ENCODE data around the gene PAOX. TPM values are rescaled to one million over a fixed set of nuclear protein-coding genes. Genes with fewer than 3 reads are reported as not detected.

The PAOX gene
- total and polyA plus RNA-seq, 11 donors, result 2.1 to 7.3 (median 3.4) TPM

GRCh38 chr10:133358162-133358924 is 20.7 kb upstream of the PAOX start:
- peaks cover 0 to 4% (median 0%) of the 10 kb centered on the region in 12 donors for H3K9me3 ChIP-seq
- H3K27me3 ChIP-seq, result no peaks in the 10 kb centered on the region
- DNase-seq (peak in 2 of 5 donors; percentile 64 to 74), ATAC-seq (peak; percentile 15 to 63 (median 47))
- peak overlapping the region in 1 of 12 donors; percentile 80 for H3K4me3 ChIP-seq
- H3K27ac ChIP-seq, result peak overlapping the region in 9 of 12 donors; percentile 9 to 78 (median 42)
- peaks cover 0 to 21% (median 18%) of the 10 kb centered on the region in 9 donors for H3K36me3 ChIP-seq
- no peak for TF ChIP-seq POLR2A (IDR thresholded peaks at IDR 0.05)
- TF ChIP-seq CTCF (IDR thresholded peaks at IDR 0.05), result no peak
- peaks cover 3 to 21% (median 13%) of the 10 kb centered on the region in 12 donors for H3K4me1 ChIP-seq
- WGBS, 4 donors, result 72 to 80% (median 78%) methylated on average over 24 to 41 of the region's 41 CpGs
- intact Hi-C loops (cut with DNase I), result no loop called here

GRCh38 chr10:133358925-133359310 is 20.1 kb upstream of the PAOX start:
- Histone ChIP-seq H3K4me3 (no peak overlapping the region), H3K27ac (peak overlapping the region in 7 of 12 donors; percentile 18 to 78 (median 42)), H3K27me3 (no peaks in the 10 kb centered on the region), H3K36me3 (peaks cover 0 to 27% (median 23%) of the 10 kb centered on the region in 9 donors), H3K9me3 (peaks cover 0 to 4% (median 0%) of the 10 kb centered on the region in 12 donors), H3K4me1 (peaks cover 3 to 21% (median 13%) of the 10 kb centered on the region in 12 donors)
- 76 to 85% (median 79%) methylated on average over 11 of the region's 11 CpGs for WGBS, 4 donors
- intact Hi-C loops (cut with DNase I), result no loop called here
- ATAC-seq, result no peak
- DNase-seq, result no peak
- TF ChIP-seq CTCF (IDR thresholded peaks at IDR 0.05) (no peak), POLR2A (IDR thresholded peaks at IDR 0.05) (no peak)

DNA sequence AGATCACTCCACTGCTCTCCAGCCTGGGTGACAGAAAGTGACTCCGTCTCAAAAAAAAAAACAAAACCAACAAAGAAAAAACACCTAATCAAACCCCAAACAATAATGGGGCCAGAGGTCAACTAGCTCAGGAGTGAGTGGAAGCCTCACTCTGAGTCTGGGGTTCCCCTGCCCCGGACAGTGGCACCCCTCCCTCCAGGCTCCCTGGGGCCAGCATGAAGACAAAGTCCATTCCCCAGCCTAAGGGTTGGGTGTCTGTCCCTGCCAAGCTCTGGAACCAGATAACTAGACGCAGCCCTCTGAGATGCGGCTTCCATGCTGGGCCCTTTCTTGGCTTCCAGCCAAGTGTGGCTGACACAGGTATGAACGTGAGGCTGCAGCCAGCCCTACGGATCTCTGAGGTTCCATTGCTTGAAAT is 19.5 kb upstream of the PAOX start:
- ATAC-seq (no peak), DNase-seq (no peak)
- Histone ChIP-seq H3K9me3 (peaks cover 0 to 4% (median 0%) of the 10 kb centered on the region in 12 donors), H3K4me1 (peaks cover 3 to 21% (median 13%) of the 10 kb centered on the region in 12 donors), H3K4me3 (no peak overlapping the region), H3K36me3 (peaks cover 0 to 33% (median 29%) of the 10 kb centered on the region in 9 donors), H3K27ac (no peak overlapping the region), H3K27me3 (no peaks in the 10 kb centered on the region)
- intact Hi-C loops (cut with DNase I), result no loop called here
- TF ChIP-seq CTCF (IDR thresholded peaks at IDR 0.05) (no peak), POLR2A (IDR thresholded peaks at IDR 0.05) (no peak)
- 35 to 48% (median 42%) methylated on average over 6 of the region's 6 CpGs for WGBS, 4 donors

DNA sequence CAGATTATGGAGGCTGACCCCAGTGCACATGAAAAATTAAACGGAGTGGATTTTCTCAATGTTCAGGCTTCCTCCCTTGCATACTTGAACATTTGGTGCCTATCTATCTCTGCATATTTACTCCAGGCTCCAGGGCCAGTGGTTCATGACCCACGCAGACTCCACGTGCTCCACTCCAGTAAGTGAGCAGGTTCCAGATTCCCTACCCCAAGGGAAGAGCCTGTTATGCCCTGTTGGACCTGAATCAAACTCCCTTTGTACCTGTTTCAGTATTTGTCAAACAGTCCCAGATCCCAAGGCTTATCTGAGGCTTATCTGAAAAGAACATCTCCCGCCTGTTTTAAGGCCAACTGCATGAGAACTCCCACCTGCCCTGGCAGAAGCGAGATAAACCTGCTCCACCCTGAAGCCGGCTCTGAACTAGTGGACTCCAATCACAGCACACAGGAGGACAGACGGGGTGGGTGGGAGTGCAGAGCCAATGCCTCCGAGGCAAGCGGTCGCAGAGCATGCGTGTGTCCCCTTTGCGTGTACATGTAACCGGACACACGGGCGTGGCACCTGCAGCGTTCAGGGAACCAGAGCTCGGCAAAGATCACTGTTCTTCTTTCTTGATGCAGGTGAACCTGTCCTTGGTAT is 19.0 kb upstream of the PAOX start:
- H3K4me1 ChIP-seq, result peaks cover 3 to 21% (median 13%) of the 10 kb centered on the region in 12 donors
- intact Hi-C loops (cut with DNase I), result no loop called here
- DNase-seq, result no peak
- peaks cover 1 to 39% (median 34%) of the 10 kb centered on the region in 9 donors for H3K36me3 ChIP-seq
- H3K9me3 ChIP-seq, result peaks cover 0 to 4% (median 0%) of the 10 kb centered on the region in 12 donors
- H3K4me3 ChIP-seq, result no peak overlapping the region
- no peak for ATAC-seq
- WGBS, 4 donors, result 80 to 85% (median 85%) methylated on average over 17 of the region's 17 CpGs
- no peaks in the 10 kb centered on the region for H3K27me3 ChIP-seq
- TF ChIP-seq POLR2A (IDR thresholded peaks at IDR 0.05), result no peak
- no peak for TF ChIP-seq CTCF (IDR thresholded peaks at IDR 0.05)
- no peak overlapping the region for H3K27ac ChIP-seq
